ENCODE data around the gene EIPR1.
A peak's percentile ranks its signal among the peaks of the same experiment; 100 is the strongest.

Gene EIPR1

DNA sequence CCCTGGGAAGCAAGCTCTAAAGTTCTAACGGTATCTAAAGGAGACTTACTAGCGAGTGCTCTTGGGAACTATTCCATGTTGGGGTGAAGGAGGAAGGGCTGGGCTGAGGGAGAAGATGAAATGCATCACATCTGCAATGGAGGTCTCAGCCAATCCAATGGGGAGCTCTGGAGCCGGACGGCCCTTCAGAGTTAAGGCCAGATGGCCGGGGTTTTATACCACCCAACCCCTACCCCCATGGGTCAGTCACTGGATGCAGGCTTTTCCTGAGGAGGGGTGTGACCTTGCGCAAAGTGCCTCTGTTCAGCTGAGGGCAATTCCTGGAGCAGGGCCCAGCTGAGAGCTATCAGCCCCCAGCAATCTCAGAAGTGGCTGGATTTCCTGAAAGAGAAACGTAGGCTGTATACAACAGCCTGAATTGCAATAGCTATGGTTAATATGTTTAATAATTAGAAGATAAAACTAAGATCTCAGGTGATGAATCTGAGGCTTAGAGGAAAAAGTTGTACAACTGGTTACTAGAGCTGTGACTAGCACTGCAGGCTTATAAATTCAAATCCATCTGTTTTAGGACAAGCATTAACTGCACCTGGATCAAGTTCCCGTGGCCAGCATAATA, 21.6 kb downstream of the EIPR1 start:
- TF ChIP-seq, protein P1, sequence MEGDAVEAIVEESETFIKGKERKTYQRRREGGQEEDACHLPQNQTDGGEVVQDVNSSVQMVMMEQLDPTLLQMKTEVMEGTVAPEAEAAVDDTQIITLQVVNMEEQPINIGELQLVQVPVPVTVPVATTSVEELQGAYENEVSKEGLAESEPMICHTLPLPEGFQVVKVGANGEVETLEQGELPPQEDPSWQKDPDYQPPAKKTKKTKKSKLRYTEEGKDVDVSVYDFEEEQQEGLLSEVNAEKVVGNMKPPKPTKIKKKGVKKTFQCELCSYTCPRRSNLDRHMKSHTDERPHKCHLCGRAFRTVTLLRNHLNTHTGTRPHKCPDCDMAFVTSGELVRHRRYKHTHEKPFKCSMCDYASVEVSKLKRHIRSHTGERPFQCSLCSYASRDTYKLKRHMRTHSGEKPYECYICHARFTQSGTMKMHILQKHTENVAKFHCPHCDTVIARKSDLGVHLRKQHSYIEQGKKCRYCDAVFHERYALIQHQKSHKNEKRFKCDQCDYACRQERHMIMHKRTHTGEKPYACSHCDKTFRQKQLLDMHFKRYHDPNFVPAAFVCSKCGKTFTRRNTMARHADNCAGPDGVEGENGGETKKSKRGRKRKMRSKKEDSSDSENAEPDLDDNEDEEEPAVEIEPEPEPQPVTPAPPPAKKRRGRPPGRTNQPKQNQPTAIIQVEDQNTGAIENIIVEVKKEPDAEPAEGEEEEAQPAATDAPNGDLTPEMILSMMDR (IDR thresholded peaks at IDR 0.05), result no peak
- Histone ChIP-seq H3K27me3 (no peaks in the 10 kb centered on the region), H3K9me3 (no peaks in the 10 kb centered on the region), H3K36me3 (peaks cover 4% of the 10 kb centered on the region), H3K4me1 (ENCODE audit: control insufficient read depth in 1 of 2, insufficient read depth in 1 of 2, low read depth in 1 of 2, low read length in 1 of 2) (peaks cover 17 to 19% of the 10 kb centered on the region in 2 experiments), H3K4me3 (ENCODE audit: low read depth in 1 of 2, low read length in 1 of 2) (no peak overlapping the region), H3K27ac (peak overlapping the region; percentile 85)

DNA sequence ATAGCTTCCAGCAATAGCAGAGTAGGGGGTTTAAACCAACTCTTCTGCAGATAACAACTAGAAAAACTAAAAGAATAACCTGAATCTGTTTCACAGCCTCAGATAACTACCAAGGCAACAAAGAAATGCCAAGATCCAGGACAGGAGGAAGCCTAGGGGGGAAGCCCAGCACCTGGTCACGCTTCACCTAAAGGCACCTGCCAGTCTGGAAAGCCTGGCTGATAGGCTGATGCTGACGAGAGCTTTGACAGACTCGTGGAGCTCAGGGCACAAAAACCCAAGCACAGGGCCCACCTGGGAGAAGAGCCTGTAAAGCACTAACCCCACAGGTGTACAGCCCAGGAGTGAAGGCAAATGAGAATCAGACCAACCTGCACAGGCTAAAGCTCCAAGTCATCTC, 22.6 kb downstream of the EIPR1 start:
- H3K36me3 ChIP-seq, result peaks cover 4% of the 10 kb centered on the region
- no peaks in the 10 kb centered on the region for H3K27me3 ChIP-seq
- peaks cover 17 to 19% of the 10 kb centered on the region in 2 experiments for H3K4me1 ChIP-seq (ENCODE audit: control insufficient read depth in 1 of 2, insufficient read depth in 1 of 2, low read depth in 1 of 2, low read length in 1 of 2)
- H3K4me3 ChIP-seq (ENCODE audit: low read depth in 1 of 2, low read length in 1 of 2), result no peak overlapping the region
- TF ChIP-seq, protein P1 (IDR thresholded peaks at IDR 0.05), result no peak
- no peaks in the 10 kb centered on the region for H3K9me3 ChIP-seq
- H3K27ac ChIP-seq, result no peak overlapping the region

- Histone ChIP-seq H3K36me3 (peaks cover 4% of the 10 kb centered on the region), H3K9me3 (no peaks in the 10 kb centered on the region), H3K4me3 (ENCODE audit: low read depth in 1 of 2, low read length in 1 of 2) (no peak overlapping the region), H3K4me1 (ENCODE audit: control insufficient read depth in 1 of 2, insufficient read depth in 1 of 2, low read depth in 1 of 2, low read length in 1 of 2) (no peaks in the 10 kb centered on the region), H3K27ac (no peak overlapping the region), H3K27me3 (no peaks in the 10 kb centered on the region)
- TF ChIP-seq, protein P1 (IDR thresholded peaks at IDR 0.05), result no peak
These were observed 28.4 kb downstream of the EIPR1 start for GRCh38 chr2:3349211-3349693.

GRCh38 chr2:3348767-3349166, 28.9 kb downstream of the EIPR1 start:
- no peaks in the 10 kb centered on the region for H3K27me3 ChIP-seq
- no peaks in the 10 kb centered on the region for H3K9me3 ChIP-seq
- peaks cover 2% of the 10 kb centered on the region for H3K36me3 ChIP-seq
- no peak overlapping the region for H3K27ac ChIP-seq
- TF ChIP-seq, protein P1 (IDR thresholded peaks at IDR 0.05), result no peak
- H3K4me3 ChIP-seq (ENCODE audit: low read depth in 1 of 2, low read length in 1 of 2), result no peak overlapping the region
- H3K4me1 ChIP-seq (ENCODE audit: control insufficient read depth in 1 of 2, insufficient read depth in 1 of 2, low read depth in 1 of 2, low read length in 1 of 2), result no peaks in the 10 kb centered on the region

GRCh38 chr2:3345621-3346020, 32.0 kb downstream of the EIPR1 start:
- TF ChIP-seq, protein P1 (IDR thresholded peaks at IDR 0.05), result no peak
- H3K36me3 ChIP-seq, result peaks cover 5% of the 10 kb centered on the region
- no peak overlapping the region for H3K4me3 ChIP-seq (ENCODE audit: low read depth in 1 of 2, low read length in 1 of 2)
- no peaks in the 10 kb centered on the region for H3K27me3 ChIP-seq
- no peak overlapping the region for H3K27ac ChIP-seq
- H3K4me1 ChIP-seq (ENCODE audit: control insufficient read depth in 1 of 2, insufficient read depth in 1 of 2, low read depth in 1 of 2, low read length in 1 of 2), result no peaks in the 10 kb centered on the region
- H3K9me3 ChIP-seq, result no peaks in the 10 kb centered on the region
